ENCODE results near the gene TMEM119.

The TMEM119 gene

DNA sequence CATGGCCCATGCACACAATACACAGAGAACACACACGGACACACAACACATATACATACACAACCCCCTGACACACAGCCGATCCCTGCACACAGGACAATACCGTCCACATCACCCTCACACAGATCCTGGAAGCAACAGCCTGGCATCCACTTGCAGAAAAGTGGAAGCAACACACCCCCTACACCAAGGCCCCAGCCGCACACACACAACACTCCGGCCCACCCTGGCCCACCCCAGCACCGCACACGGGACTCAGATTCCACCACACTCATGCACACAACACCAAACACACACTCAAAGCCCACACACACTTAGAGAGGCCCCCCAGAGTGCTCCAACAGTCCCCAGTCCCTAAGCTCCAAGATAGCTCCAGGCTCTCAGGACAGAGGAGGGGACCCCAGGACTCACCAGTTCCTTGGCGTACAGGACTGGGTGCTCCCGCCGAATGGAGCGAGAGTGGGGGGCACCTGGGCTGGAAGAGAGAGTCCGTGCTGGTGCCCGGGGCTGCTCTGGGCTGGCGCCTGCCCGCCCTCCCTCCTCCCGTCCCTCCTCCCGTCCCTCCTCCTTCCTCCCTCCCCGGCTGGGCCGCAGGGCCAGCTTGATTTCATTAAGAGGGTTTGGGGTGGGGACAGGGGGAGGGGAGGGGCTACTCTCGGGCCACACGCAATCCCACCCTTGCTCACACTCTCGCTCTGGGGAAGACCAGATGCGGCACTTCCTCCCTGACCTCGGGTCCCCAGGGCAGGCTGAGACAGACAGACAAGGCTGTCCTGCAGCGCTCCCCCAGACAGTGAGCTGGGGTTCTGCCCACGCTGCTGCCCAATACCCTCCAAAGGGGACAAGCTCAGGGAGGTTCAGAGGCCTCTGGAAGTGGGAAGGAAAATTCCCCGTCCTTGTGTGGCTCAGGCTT lies at the start of gene TMEM119:
Gene TMEM119 (minus strand): TSS at position 526 of the 913 bp plus-strand sequence. CDS start 5,701 bp downstream, outside the sequence.
- no peak for DNase-seq

DNA sequence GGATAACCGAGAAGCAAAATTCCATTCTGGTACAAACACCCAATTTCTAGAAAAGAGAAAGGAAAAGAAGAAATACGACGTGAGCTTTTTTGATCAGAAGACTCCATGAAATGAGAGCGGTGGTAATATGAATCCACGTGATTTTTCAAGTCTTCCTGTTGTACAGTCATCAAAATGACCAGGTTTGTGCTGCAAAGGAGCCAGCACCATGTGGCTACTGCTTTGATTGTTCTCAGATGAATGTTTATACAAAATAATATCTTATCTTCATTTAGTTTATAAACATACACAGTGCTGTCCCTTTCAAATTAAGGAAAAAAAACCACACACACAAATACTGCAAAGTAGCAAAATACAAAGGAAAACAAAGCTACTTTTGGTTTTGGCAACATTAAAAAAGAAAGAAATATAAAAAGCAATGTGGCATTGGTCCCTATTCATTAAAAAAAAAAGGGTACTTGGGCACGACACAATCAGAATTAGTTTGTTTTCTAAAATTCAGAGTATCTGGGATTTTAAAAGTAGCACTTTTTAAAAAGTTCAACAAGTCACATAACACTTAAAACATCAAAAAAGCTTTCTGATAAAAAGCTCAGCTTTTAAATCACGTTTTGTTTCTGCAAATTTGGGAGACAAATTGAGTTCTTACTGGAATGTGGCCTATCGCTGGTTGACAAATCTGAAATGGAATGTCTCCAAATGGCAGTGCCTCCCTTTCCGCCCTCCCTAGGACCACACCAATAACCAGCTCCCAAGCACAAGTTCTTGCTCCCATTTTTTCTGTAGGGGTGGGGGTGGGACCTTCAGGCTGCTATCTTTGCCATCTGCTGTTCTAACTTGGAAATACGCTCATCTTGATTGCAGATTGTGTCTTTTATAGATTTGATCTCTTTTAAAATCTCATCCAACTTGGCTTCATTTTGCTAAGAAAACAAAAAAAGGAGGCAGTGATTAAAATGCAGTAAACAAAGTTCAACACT lies 49.0 kb upstream of the TMEM119 start:
- no peak for DNase-seq

DNA sequence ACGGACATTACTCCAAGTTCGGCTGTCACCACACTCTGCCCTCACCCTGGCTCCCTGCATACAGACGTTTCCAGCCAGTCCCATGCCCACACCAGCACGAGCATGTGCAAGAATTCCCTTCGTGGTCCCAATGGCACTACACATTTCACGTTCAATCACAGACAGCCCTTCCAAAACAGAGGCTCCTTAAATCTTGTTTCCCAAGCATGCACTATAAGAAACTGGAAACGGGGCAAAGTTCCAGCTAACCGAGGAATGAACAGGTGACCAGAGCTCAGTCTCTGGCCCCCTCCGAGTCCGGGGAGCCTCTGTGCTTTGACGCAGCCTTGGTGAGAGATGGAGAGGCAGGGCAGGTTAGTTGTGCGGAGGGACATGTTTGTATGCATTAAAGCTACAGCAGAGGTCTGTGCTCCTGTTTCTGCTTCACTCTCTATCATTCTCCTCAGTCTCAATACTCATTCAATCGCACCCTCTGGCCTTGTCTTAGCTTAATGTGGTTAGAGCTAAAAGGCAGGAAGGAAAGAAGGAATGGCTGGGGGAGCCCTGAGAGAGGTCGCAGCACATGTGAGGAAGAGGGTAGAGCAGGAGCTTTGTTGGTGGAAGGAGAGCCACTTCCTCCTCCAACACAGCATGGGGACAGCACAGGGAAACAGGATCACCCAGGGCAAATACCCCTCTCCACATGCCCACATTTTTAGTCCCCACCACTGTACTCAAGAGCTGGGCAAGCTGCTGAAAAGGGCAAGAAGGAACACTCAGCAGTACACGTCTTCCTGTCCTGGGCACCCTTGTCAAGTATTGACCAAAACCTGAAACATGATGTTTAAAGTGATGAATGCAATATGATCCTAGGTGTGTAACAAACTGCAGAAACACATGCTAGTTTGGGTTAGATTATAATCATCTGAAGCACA lies 48.1 kb upstream of the TMEM119 start:
- DNase-seq: no peak

- no peak for DNase-seq
Observed at GRCh38 chr12:108644811-108645120, 46.9 kb upstream of the TMEM119 start.

- no peak for DNase-seq
Observed at GRCh38 chr12:108643941-108644810, 46.3 kb upstream of the TMEM119 start.

DNA sequence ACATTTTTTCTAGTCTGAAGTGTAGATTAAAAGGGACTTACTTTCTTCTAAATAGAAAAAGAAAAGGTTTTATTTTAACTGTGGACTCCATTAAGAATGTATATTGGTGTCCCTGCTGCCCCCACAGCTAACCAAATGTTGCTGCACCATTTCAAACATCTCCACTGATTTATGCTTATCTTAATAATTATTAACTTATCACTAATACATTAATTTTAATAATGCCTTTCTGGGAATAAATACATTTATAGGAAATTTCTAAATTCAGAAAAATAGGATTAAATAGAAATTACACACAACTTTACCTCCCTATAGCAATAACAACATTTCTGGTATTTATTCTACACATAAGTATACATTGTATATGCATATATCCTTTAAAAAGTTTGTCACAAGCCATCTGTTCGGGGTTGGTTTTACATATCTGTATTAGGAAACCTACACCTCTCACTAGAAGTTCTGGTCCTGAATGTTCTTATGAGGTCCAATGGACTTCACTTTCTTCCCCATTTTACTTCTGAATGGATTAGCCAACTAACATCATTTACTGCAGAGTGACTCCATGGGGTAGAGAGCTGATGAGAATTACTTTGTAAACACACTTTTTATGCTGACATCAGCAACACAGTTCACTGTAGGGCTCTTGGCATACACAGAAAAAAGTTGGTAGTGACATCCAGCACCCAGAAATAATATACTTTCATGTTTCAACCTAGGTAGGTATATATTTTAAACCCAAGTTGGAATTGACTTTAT lies 45.2 kb upstream of the TMEM119 start:
- DNase-seq: no peak

DNA sequence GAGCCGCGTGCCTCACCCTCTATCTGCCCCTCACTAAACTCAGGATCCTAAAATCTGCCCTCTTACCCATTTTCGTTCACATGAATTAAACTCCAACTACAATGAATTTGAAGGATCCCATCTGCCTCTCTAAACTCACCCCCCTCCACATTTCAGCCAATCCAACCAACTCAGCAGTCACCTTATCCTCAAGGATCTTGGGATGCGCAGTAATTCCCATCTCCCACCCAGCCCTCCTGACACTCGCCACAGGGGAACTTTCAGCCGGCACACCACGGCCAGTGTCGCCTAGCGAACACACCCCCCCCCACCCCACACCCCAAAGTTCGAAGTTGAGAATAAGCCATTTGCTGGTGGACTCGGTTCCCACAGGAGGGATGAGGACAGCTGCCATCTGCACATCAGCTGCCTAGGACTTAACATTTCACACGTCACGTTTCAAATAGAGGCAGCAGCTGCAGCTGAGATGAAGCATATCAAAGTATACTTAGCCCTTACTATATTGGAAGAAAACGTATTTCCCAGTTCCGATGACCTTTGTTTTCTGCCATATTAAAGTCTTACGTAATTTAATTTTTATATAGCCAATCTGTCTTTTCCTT lies 44.5 kb upstream of the TMEM119 start:
- DNase-seq: no peak

DNA sequence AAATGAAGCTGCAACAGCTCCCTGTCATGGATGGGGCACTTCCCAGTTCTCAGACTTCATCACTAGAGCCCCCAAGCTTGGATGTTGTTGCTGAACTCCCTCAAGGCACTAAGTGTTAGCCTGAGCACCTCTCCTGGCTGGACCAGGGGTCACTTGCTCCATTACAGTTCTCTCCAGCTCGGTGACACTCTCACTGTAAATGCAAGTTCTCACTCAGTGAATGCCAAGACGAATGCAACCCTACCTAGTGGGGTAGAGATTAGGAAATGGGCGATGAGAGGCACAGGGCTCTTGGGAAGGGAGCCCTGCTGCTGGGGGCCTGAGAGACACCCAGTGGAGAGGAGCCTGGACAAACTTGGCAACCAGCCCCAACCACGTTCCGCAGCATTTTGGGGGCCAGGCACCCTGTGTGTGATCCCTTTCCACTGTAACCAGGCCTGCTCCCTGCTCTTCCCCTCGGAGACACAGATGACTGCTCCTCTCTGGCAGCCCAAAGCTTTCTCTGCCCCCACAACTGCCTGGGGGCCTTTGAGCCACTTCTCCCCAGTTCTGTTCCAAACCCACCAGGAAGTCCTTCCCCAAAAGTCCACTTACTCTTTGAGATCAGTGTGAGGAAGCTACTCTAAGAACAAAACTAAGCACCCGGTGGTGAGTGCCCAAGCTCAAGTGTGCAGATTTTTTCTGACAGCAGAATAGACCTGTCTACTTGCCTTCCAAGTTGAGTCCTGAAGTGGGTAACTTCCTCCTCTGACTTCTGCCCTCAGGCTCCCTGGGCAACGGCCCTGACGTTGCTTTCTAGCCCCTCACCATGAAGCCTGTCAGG lies 43.8 kb upstream of the TMEM119 start:
- no peak for DNase-seq

DNA sequence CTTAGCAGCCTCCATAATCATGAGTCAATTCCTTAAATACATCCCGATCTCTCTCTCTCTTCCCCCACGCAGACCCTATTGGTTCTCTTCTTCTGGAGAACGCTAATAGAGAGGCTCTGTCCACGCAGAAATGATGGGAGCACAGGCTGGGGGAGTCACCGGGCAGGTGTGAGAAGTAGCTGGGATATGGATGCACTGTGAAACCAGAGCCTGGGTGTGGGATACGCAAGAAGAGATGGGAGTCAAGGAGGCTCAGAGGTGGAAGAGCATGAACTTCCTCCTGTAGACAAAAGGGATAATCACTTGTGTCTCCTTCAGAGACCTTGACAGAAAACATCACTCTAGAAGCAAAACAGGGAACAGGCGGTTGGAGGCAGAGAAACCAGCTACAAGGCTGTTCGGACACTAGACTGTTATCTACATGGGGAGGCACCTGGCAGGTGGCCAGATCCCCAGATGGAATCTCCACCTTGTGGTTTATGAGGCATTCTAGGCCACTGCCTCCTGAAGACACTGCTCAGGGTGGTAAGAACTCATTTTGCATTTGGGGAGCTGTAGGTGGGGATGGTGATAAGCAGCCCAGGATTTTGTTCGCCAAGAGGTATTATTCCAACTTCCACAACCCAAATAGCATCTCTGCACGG lies 43.0 kb upstream of the TMEM119 start:
- no peak for DNase-seq

DNA sequence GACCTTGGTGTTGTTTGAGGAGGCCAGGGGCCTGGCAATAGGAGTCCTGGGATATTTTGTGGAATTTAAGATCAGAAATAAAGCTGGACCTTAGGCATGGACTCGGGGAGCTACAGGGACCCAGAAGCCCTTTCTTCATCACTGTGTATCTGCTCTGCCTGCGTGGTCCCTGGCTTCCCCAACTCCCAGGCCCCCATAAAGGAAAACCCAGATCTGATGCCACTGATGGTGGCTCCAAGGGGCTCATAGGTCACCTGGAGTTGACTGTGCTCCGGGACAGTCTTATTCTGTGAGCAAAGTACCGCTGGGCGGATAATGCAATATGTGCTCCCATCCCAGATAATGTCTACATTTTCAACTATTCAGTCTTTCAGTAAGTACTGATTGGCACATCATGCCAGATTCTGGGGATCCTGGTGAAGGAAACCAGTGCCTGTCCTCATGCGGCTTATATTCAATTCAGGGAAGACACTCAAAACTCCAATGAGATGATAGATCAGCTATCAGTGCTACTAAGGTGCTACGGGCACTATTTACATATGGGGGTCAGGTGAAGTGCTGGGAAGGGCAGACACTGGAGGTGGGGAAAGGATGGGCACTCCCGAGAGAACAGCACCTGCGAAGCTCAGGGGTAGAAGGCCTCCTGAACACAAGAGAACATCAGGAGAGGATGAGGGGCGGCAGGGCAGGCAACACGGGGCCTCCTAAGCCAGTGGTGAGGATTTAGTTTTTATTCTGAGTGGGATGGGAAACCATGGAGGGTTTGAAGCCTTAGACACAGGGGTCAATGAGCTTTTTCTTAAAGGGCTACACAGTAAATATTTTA lies 41.3 kb upstream of the TMEM119 start:
- no peak for DNase-seq

DNA sequence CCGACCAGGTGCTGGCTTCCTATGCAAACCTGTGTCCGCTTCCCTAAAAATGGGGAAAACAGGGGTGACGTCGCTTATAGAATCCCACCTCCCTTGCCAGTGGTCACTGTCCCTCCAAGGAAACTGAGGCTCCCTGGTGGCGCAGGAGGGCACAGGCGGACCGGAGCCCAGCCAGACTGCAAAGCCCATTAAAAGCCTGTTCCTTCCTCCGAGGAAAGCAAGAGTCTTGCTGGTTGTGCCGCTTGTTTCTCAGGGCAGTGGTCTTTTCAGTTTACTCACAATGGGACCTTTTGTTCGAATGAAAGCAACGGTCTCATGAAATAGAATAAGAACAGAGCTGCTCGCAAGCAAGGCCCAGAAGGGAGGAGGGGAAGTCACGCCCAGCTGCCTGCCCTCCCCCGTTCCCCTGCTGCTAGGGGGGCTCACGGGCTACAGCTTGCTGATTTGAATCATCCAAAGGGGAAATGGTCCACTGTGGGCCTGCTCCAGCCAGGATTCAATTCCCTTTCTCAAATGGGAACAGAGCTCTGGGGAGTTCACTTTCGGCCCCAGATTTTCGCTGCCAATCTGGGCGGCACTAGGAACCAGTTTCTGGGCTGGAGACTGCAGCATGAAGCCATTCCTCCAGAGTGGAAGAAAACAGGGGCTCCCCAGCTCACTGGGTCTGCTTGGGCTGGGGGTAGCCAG lies 40.4 kb upstream of the TMEM119 start:
- DNase-seq: no peak

DNA sequence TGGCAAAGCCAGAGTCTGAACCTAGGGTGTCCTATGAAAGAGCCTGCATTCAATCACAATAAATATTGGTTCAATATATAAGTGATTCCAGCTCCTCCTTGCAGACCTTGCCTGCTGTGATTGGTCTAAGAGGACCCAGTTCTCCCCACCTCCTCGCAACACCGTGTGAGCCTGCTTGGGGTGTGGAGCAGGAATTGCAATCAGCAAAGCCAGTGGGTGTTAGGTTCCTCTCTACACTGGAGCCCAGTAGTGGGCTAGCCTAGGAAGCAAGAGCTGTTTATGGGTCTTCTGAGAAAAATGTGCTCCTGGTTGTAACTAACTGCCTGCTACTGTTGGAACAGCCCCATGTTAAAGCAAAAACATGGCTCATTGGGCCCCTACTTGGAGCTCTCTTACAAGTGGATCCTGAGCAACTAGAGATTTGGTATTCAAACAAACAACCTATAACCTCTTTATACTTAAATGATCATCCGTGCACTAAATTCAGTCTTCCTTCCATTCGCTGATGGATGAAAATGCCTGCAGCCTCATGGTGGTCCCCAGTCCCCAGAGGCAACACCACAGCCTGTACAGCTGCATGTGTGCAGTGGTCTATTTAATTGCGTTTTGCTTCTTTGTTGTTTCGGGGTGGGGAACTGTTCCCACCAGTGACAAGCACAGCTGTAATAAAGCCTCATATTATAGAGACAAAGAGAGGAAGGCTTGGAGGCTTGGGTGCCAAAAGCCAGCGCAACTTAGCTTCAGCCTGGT lies 39.5 kb upstream of the TMEM119 start:
- no peak for DNase-seq

DNA sequence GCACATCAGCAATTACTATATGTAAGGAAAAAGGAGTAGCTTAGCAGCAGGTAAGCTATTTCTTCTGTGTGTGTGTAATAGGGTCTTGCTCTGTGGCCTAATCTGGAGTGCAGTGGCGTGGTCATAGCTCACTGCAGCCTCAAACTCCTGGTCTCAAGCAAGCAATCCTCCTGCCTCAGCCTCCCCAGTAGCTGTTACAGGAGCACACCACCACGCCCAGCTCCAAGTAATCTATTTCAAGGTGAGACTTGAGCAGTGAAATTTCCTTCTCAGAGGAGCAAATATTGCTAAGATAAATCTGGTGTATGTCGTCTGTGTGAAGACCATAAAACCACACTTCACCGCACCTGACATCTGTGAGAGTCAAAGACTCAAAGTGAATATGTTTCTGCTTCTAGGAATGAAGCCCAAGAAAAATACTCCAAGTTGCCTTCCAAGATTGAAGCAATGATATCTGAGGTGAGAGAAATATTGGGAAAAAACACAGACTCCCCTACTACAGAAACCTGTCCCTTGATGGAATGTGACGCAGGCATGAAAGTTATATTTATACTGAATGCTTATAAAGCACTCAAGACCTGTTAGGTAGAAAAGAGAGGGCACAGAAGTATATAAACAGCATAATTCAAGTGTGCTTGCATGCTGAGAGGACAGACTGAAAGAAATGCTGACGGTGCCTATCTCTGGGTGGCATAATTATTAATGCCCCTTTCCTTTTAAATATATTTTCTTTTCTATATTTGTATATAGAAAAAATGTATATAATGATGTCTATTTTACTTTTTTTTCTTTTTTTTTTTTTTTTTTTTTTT lies 38.3 kb upstream of the TMEM119 start:
- no peak for DNase-seq

GRCh38 chr12:108635201-108635996 lies 37.5 kb upstream of the TMEM119 start:
- DNase-seq: peak; percentile 61

GRCh38 chr12:108634341-108634751 lies 36.5 kb upstream of the TMEM119 start:
- peak; percentile 67 for DNase-seq
